Measurements from ENCODE around the gene ALDH16A1. TPM values are rescaled to one million over a fixed set of nuclear protein-coding genes. Genes with fewer than 3 reads are reported as not detected.

Gene ALDH16A1
- total RNA-seq = 22.5 TPM

DNA sequence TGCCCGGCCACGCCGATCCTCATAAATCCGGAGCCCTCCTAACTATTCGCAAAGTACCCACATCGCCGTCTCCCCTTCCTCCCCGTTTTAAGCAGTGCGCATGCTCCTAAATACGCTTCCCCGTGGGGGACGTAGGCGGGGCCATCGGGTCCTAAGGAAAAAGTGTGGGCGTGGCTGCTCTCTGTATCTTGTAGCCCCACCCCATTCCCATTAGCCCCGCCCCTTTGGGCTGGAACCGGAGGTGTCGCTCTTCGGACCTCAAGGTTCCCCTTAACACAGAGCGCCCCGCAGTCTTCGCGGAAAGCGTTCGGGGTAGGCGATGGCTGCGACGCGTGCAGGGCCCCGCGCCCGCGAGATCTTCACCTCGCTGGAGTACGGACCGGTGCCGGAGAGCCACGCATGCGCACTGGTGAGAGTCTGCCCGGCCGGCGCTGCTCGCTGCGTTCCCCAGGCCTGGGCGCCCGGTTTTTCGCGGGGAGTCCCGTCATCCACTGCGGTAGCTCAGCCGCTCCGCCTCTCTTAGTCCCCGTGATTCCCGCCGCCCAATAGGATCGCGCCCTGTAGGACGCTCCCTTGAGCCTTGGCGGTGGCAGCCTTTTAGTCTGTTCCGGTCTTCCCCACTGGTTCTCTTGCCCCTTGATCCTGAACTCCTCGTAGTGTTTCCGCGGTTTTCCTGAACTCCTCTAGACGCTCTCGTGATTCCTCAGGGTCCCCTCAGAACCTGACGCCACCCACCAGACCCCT lies at the start of gene ALDH16A1:
TSS of gene ALDH16A1 (plus strand) at position 213 of the 744 bp plus-strand sequence. CDS start at position 320, 107 bp downstream.
- peak; percentile 99 for DNase-seq

DNA sequence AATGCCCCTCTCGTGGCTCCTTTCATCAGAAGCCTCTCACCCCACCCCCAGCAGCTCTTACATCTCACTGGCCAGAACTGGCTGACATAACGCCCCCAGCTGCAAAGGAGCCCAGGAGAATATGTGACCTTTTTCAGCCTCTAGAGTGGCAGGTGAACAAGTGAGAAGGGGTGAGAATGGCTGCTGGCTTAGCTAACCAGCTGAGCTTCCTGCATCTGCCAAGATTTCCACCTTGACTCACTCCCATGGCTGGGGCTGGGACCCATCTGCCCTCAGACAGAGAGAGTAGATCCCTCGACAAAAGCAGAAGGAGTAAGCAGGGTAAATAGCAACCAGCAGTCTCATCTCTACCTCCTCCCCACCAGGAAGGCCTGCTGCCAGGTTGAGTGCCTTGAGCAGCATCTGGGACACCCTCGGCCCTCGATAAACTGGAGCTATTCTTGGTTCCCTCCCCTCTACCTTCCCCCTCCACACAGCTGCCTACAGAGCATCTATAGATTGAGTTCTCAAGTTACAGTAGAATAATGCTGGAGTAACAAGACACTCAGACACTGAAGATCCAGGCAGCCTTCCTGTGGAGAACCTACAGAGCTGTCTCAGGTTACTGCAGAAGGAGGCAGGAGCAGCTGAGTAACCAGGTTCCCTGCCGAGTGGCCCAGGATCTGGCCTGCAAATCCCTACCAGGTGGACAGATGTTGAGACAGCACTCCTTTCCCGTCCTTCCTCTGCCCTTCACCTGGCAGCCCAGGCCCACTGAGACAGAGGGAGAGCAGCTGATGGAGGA lies 49.4 kb upstream of the ALDH16A1 start:
- DNase-seq = no peak

- no peak for DNase-seq
Observed at GRCh38 chr19:49407079-49407478, 45.9 kb upstream of the ALDH16A1 start.

GRCh38 chr19:49407482-49408015 lies 45.5 kb upstream of the ALDH16A1 start:
- no peak for DNase-seq

- no peak for DNase-seq
Observed at GRCh38 chr19:49408816-49409440, 44.1 kb upstream of the ALDH16A1 start.

DNA sequence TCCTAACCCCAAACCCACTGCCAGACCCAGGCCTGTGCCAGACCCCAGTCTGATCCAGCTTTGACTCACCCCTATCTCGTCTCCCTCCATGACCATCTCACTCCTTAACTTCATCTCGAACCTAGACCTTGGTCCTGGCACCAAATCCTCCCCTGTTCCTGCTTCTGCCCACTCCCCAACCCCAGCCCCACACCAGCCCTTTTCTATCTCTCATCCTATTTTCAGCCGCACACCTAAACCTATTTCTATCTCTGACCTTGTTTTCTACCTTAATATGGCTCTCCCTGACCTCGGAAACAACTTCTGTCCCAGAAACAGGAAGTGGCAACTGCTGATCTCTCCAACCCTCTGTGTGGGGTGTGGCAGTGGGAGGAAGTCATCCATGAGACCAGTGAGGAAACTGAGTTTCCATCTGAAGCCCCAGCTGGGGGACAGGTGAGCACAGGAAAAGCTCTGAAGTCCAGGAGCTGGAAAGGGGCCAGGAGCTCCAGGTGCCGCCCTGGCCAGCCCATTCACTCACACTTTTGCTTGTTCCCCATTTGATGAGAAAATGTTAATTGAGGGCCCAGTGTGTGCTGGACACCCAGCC lies 43.5 kb upstream of the ALDH16A1 start:
- no peak for DNase-seq

GRCh38 chr19:49411681-49412326 lies 41.2 kb upstream of the ALDH16A1 start:
- DNase-seq = no peak

GRCh38 chr19:49413348-49413747 lies 39.7 kb upstream of the ALDH16A1 start:
- DNase-seq = no peak

GRCh38 chr19:49414256-49414655 lies 38.8 kb upstream of the ALDH16A1 start:
- DNase-seq = no peak

DNA sequence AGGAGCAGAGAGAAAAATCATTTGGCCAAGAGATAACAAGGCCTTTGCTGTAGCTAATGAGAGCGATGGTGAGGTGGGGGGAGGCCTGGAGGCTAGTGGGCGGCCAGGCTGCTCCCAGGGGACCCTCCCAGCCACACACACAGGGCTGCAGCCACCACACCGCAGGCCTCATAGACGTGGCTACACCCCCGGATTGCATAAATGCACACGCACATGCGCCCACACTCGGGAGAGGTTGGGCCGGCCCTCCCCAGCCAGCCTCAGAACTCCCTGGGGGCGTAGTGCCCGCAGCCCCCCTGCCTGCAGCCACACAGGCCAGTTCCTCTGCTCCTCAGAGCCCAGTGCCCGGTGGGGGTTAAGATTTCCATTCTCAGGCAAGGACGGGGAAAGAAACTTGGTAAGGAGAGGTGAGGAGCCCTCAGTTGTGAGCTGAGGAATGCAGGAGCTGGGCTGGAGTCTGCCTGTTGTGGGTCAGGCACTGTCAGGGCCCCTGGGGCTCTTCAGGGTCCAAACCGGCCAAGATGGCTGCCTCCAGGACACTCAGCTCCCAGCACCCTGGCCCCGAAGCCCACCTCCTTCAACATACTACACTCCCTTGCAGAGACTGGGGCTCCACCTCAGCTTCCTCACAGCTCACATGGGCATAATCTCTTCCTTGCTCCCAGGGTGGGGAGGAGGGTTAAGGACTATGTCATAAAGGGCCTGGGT lies 37.8 kb upstream of the ALDH16A1 start:
- DNase-seq = no peak

DNA sequence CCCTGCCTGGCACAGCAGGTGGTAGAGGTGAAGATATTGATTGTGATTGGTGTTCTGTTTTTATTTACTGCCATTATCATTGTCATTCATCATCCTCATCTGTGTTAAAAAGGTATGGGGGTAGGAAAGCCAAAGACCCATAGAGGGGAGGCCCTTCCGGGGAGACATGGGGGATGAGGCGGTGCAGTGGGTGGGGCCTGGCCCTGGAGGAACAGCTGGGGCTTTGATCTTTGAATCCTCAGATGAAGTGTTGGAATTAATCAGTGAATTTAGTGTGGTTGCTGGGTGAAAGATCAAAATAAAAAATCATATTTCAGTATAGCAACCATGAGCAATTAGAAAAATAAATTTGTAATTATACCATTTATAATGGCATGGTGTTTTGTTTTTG lies 37.2 kb upstream of the ALDH16A1 start:
- no peak for DNase-seq

DNA sequence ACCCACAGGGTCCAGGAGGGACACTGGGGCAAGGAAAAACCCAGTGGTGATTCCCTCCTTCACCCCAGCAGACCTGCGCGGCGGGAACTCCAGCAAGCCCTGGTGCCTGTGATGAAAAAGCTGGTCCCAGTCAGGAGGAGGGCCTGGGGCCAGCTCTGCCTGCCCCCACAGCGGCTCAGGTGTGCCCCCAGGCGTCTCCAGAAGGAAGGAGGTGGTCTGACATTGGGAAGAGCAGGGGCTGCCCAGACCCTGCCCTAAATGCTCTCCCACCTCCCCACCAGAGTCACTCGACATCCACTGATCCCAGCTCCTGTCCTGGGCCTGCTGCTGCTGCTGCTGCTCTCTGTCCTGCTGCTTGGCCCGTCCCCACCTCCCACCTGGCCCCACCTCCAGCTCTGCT lies 35.9 kb upstream of the ALDH16A1 start:
- no peak for DNase-seq

- no peak for DNase-seq
Observed at GRCh38 chr19:49418511-49418910, 34.5 kb upstream of the ALDH16A1 start.

- no peak for DNase-seq
Observed at GRCh38 chr19:49419173-49419572, 33.9 kb upstream of the ALDH16A1 start.

- no peak for DNase-seq
Observed at GRCh38 chr19:49420227-49420626, 32.8 kb upstream of the ALDH16A1 start.

DNA sequence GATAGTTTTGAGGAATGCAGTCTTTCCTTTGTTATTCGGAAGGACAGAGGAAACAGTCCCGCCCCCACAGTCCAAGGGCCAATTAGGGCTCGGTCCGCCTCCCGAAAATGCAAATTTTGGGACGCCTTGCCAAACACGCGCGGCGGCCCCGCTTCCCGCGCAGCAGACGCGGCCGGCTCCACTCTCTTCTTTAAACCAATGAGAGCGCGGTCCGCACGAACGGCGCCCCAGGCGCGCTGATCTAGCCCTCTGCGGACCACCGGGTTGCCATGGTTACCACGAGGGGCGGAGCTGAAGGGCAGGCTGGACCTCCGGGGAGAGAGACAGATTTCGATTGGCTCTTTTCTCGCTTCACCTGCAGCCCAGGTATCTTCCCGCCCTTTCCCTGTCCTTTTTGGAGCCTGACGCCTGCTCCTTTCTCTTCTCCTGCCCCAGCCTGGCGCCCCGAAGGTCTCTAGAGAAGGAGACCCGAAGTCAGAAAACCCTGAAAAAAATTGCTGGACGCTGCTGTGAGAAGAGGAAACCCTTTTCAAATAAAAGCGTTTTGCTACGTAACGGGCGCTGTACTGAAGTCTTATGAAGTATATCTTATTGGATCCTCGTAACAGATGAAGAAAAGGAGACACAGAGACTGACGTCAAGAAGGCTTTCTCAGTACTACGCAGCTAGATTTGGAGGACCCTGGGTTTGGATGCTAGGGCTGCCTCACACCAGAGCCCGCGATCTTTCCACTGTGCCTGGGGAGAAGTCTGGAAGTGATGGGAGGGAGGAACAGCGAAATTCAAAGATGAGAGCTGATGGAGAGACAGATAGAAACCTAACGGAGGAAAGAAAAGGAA lies 31.8 kb upstream of the ALDH16A1 start:
- DNase-seq = no peak

- DNase-seq = no peak
Observed at GRCh38 chr19:49421878-49422202, 31.2 kb upstream of the ALDH16A1 start.

- DNase-seq = no peak
Observed at GRCh38 chr19:49422407-49423070, 30.5 kb upstream of the ALDH16A1 start.

GRCh38 chr19:49423071-49423984 lies 29.7 kb upstream of the ALDH16A1 start, which contains the start of gene PTH2:
Gene PTH2 (minus strand): TSS chr19:49423441. CDS start chr19:49423339, 102 bp downstream.
- DNase-seq = no peak

Data from skin of body (tissue), 2 donors.